ENCODE results near the gene TK2. TPM values are rescaled to one million over a fixed set of nuclear protein-coding genes. Genes with fewer than 3 reads are reported as not detected.

Gene TK2
- total RNA-seq, 1 donor from 2014 or later: 28.5 TPM

- H3K4me1 Mint-ChIP-seq: peaks cover 11% of the 10 kb centered on the region
- DNase-seq (ENCODE audit: low spot score in 2 of 2, unreplicated experiment in 2 of 2): no peak
- H3K9me3 Mint-ChIP-seq: no peaks in the 10 kb centered on the region
These were observed 36.7 kb downstream of the TK2 start for GRCh38 chr16:66513111-66513723.

GRCh38 chr16:66512272-66513110 lies 37.4 kb downstream of the TK2 start:
- Mint-ChIP-seq H3K27me3 (ENCODE audit: low read depth) (no peaks in the 10 kb centered on the region), H3K36me3 (peaks cover 39% of the 10 kb centered on the region), H3K4me3 (no peak overlapping the region), H3K9me3 (no peaks in the 10 kb centered on the region), H3K27ac (no peak overlapping the region), H3K4me1 (peaks cover 11% of the 10 kb centered on the region)
- no peak for TF ChIP-seq CTCF (IDR thresholded peaks at IDR 0.05; ENCODE audit: unreplicated experiment)
- no peak for DNase-seq (ENCODE audit: low spot score in 2 of 2, unreplicated experiment in 2 of 2)

More at GRCh38 chr16:66513111-66513723, 36.7 kb downstream of the TK2 start:
- Mint-ChIP-seq H3K27me3 (ENCODE audit: low read depth) (no peaks in the 10 kb centered on the region), H3K27ac (no peak overlapping the region), H3K4me3 (no peak overlapping the region), H3K36me3 (peaks cover 33% of the 10 kb centered on the region)
- TF ChIP-seq CTCF (IDR thresholded peaks at IDR 0.05; ENCODE audit: unreplicated experiment): no peak

GRCh38 chr16:66511602-66512271 lies 38.2 kb downstream of the TK2 start:
- H3K4me3 Mint-ChIP-seq: no peak overlapping the region
- TF ChIP-seq CTCF (IDR thresholded peaks at IDR 0.05; ENCODE audit: unreplicated experiment): no peak
- DNase-seq (ENCODE audit: low spot score in 2 of 2, unreplicated experiment in 2 of 2): no peak
- peaks cover 38% of the 10 kb centered on the region for H3K36me3 Mint-ChIP-seq
- no peaks in the 10 kb centered on the region for H3K9me3 Mint-ChIP-seq
- H3K27me3 Mint-ChIP-seq (ENCODE audit: low read depth): no peaks in the 10 kb centered on the region
- H3K4me1 Mint-ChIP-seq: peaks cover 7% of the 10 kb centered on the region
- H3K27ac Mint-ChIP-seq: no peak overlapping the region

- no peak for DNase-seq (ENCODE audit: low spot score in 2 of 2, unreplicated experiment in 2 of 2)
- Mint-ChIP-seq H3K27ac (no peak overlapping the region), H3K4me1 (peaks cover 2% of the 10 kb centered on the region)
These were observed 39.0 kb downstream of the TK2 start for GRCh38 chr16:66510711-66511601.

More at GRCh38 chr16:66510711-66511601, 39.0 kb downstream of the TK2 start:
- Mint-ChIP-seq H3K27me3 (ENCODE audit: low read depth) (no peaks in the 10 kb centered on the region), H3K4me3 (no peak overlapping the region), H3K9me3 (no peaks in the 10 kb centered on the region), H3K36me3 (peaks cover 32% of the 10 kb centered on the region)
- TF ChIP-seq CTCF (IDR thresholded peaks at IDR 0.05; ENCODE audit: unreplicated experiment): no peak
